ENCODE data around the gene SERTAD2. TPM values are rescaled to one million over a fixed set of nuclear protein-coding genes. Genes with fewer than 3 reads are reported as not detected.

SERTAD2 gene
- total and polyA plus RNA-seq, 2 experiments from 2014 or later: 6.2 to 6.4 TPM

DNA sequence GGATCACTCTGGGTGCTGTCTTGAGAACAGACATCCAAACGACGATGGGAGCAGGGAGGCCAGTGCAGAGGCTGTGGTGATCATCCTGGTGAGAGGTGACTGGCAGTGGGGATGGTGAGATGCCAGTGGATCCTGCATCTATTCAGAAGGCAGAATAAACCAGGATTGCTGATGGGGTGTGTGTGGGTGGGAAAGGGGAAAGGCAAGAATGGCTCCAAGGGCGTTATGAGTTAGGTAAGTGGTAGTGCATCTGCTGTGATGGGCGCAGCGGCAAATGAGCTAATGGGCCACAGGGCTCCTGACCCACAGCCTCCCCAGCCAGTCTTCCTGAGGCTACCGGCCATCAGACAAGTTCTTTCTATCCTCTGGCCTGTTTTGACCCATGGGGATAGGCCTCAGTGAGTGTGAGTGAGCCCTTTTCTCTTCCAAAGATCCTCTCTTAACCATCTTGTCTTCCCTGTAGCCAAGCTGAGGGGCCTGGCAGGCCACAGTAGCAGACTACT lies 29.6 kb downstream of the SERTAD2 start:
- Histone ChIP-seq H3F3A (replicated peaks; ENCODE audit: low read depth) (no peaks in the 10 kb centered on the region), H4K20me1 (replicated peaks; ENCODE audit: insufficient read depth) (no peaks in the 10 kb centered on the region), H2AFZ (no peak overlapping the region), H3K4me2 (no peak overlapping the region), H3K4me1 (ENCODE audit: insufficient read depth) (peaks cover 26% of the 10 kb centered on the region), H3K9me2 (ENCODE audit: insufficient read depth) (no peaks in the 10 kb centered on the region), H3K36me3 (ENCODE audit: insufficient read depth) (no peaks in the 10 kb centered on the region), H3K27me3 (ENCODE audit: insufficient read depth) (no peaks in the 10 kb centered on the region), H3K4me3 (no peak overlapping the region), H3K79me2 (replicated peaks; ENCODE audit: insufficient read depth) (no peaks in the 10 kb centered on the region), H3K27ac (ENCODE audit: low read depth) (no peak overlapping the region)
- no peak overlapping the region; the same call in 1 of the 2 replicates for H3K27ac Mint-ChIP-seq
- H3K36me3 Mint-ChIP-seq (ENCODE audit: low read depth): no peaks in the 10 kb centered on the region
- peaks cover 42% of the 10 kb centered on the region for H3K4me1 Mint-ChIP-seq
- ATAC-seq (no peak), DNase-seq (ENCODE audit: low spot score) (no peak)
- no peak for TF ChIP-seq NANOG (IDR thresholded peaks at IDR 0.05; ENCODE audit: borderline replicate concordance)
- TF ChIP-seq EZH2 (IDR thresholded peaks at IDR 0.05; ENCODE audit: low read depth, unreplicated experiment): no peak
- TF ChIP-seq POLR2AphosphoS5 (IDR thresholded peaks at IDR 0.05; ENCODE audit: low read depth): no peak
- TF ChIP-seq ZNF331 (CRISPR knock-in tag; IDR thresholded peaks at IDR 0.05; ENCODE audit: low read depth): no peak
- peaks cover 9% of the 10 kb centered on the region for H3K27me3 Mint-ChIP-seq (ENCODE audit: insufficient read depth, low read depth, poor library complexity)
- no peak overlapping the region for H3K4me3 Mint-ChIP-seq
- H3K9me3 Mint-ChIP-seq: no peaks in the 10 kb centered on the region

DNA sequence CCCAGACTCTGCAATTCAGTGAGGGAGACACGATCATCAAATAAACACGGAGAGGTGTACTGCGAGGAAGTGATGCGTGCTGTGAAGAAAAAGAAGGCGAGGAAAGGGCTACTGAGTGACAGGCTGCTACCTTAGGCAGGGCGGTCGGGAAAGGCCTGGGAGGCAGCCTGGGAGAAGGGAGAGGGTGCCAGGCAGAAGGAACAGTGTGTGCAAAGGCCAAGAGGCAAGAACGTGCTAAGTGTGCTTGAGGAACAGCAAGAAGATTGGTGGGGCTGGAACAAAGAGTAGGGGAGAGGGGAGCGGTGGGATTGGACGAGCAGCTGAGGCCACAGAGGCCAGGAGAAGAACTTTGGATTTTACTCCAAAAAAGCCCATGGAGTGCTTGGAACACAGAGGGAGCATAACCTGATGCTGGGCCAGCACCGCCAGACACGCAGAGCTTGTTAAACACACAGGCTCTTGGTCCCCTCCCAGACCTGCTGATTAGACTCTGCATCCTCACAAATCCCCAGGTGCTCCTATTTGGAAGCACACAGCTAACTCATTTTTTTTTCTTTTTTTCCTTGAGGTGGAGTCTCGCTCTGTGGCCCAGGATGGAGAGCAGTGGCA lies 30.4 kb downstream of the SERTAD2 start:
- no peaks in the 10 kb centered on the region for H3F3A ChIP-seq (replicated peaks; ENCODE audit: low read depth)
- DNase-seq (ENCODE audit: low spot score): no peak
- peaks cover 9% of the 10 kb centered on the region for H3K27me3 Mint-ChIP-seq (ENCODE audit: insufficient read depth, low read depth, poor library complexity)
- H3K27ac ChIP-seq (ENCODE audit: low read depth): no peak overlapping the region
- H3K4me3 Mint-ChIP-seq: no peak overlapping the region
- no peaks in the 10 kb centered on the region for H3K36me3 Mint-ChIP-seq (ENCODE audit: low read depth)
- H3K27me3 ChIP-seq (ENCODE audit: insufficient read depth): no peaks in the 10 kb centered on the region
- H2AFZ ChIP-seq: peak overlapping the region; percentile 18; the same call in 1 of the 2 replicates
- no peaks in the 10 kb centered on the region for H3K36me3 ChIP-seq (ENCODE audit: insufficient read depth)
- no peaks in the 10 kb centered on the region for H3K79me2 ChIP-seq (replicated peaks; ENCODE audit: insufficient read depth)
- H3K9me3 Mint-ChIP-seq: no peaks in the 10 kb centered on the region
- no peak overlapping the region for H3K27ac Mint-ChIP-seq
- H3K4me1 Mint-ChIP-seq: peaks cover 42% of the 10 kb centered on the region
- H3K9me2 ChIP-seq (ENCODE audit: insufficient read depth): no peaks in the 10 kb centered on the region
- H4K20me1 ChIP-seq (replicated peaks; ENCODE audit: insufficient read depth): no peaks in the 10 kb centered on the region
- H3K4me3 ChIP-seq: no peak overlapping the region
- peaks cover 26% of the 10 kb centered on the region for H3K4me1 ChIP-seq (ENCODE audit: insufficient read depth)
- no peak overlapping the region for H3K4me2 ChIP-seq
- ATAC-seq: no peak
- TF ChIP-seq POLR2AphosphoS5 (IDR thresholded peaks at IDR 0.05; ENCODE audit: low read depth): no peak
- no peak for TF ChIP-seq JUNB (IDR thresholded peaks at IDR 0.05; ENCODE audit: unreplicated experiment)
- TF ChIP-seq EZH2 (IDR thresholded peaks at IDR 0.05; ENCODE audit: low read depth, unreplicated experiment): no peak
- TF ChIP-seq ETS1 (IDR thresholded peaks at IDR 0.05): no peak
- TF ChIP-seq, protein P1, sequence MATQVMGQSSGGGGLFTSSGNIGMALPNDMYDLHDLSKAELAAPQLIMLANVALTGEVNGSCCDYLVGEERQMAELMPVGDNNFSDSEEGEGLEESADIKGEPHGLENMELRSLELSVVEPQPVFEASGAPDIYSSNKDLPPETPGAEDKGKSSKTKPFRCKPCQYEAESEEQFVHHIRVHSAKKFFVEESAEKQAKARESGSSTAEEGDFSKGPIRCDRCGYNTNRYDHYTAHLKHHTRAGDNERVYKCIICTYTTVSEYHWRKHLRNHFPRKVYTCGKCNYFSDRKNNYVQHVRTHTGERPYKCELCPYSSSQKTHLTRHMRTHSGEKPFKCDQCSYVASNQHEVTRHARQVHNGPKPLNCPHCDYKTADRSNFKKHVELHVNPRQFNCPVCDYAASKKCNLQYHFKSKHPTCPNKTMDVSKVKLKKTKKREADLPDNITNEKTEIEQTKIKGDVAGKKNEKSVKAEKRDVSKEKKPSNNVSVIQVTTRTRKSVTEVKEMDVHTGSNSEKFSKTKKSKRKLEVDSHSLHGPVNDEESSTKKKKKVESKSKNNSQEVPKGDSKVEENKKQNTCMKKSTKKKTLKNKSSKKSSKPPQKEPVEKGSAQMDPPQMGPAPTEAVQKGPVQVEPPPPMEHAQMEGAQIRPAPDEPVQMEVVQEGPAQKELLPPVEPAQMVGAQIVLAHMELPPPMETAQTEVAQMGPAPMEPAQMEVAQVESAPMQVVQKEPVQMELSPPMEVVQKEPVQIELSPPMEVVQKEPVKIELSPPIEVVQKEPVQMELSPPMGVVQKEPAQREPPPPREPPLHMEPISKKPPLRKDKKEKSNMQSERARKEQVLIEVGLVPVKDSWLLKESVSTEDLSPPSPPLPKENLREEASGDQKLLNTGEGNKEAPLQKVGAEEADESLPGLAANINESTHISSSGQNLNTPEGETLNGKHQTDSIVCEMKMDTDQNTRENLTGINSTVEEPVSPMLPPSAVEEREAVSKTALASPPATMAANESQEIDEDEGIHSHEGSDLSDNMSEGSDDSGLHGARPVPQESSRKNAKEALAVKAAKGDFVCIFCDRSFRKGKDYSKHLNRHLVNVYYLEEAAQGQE (IDR thresholded peaks at IDR 0.05; ENCODE audit: unreplicated experiment): no peak
- no peak for TF ChIP-seq NANOG (IDR thresholded peaks at IDR 0.05; ENCODE audit: borderline replicate concordance)
- no peak for TF ChIP-seq STAT1 (IDR thresholded peaks at IDR 0.05; ENCODE audit: unreplicated experiment)
- TF ChIP-seq ZNF331 (CRISPR knock-in tag; IDR thresholded peaks at IDR 0.05; ENCODE audit: low read depth): no peak
- TF ChIP-seq, protein P2, sequence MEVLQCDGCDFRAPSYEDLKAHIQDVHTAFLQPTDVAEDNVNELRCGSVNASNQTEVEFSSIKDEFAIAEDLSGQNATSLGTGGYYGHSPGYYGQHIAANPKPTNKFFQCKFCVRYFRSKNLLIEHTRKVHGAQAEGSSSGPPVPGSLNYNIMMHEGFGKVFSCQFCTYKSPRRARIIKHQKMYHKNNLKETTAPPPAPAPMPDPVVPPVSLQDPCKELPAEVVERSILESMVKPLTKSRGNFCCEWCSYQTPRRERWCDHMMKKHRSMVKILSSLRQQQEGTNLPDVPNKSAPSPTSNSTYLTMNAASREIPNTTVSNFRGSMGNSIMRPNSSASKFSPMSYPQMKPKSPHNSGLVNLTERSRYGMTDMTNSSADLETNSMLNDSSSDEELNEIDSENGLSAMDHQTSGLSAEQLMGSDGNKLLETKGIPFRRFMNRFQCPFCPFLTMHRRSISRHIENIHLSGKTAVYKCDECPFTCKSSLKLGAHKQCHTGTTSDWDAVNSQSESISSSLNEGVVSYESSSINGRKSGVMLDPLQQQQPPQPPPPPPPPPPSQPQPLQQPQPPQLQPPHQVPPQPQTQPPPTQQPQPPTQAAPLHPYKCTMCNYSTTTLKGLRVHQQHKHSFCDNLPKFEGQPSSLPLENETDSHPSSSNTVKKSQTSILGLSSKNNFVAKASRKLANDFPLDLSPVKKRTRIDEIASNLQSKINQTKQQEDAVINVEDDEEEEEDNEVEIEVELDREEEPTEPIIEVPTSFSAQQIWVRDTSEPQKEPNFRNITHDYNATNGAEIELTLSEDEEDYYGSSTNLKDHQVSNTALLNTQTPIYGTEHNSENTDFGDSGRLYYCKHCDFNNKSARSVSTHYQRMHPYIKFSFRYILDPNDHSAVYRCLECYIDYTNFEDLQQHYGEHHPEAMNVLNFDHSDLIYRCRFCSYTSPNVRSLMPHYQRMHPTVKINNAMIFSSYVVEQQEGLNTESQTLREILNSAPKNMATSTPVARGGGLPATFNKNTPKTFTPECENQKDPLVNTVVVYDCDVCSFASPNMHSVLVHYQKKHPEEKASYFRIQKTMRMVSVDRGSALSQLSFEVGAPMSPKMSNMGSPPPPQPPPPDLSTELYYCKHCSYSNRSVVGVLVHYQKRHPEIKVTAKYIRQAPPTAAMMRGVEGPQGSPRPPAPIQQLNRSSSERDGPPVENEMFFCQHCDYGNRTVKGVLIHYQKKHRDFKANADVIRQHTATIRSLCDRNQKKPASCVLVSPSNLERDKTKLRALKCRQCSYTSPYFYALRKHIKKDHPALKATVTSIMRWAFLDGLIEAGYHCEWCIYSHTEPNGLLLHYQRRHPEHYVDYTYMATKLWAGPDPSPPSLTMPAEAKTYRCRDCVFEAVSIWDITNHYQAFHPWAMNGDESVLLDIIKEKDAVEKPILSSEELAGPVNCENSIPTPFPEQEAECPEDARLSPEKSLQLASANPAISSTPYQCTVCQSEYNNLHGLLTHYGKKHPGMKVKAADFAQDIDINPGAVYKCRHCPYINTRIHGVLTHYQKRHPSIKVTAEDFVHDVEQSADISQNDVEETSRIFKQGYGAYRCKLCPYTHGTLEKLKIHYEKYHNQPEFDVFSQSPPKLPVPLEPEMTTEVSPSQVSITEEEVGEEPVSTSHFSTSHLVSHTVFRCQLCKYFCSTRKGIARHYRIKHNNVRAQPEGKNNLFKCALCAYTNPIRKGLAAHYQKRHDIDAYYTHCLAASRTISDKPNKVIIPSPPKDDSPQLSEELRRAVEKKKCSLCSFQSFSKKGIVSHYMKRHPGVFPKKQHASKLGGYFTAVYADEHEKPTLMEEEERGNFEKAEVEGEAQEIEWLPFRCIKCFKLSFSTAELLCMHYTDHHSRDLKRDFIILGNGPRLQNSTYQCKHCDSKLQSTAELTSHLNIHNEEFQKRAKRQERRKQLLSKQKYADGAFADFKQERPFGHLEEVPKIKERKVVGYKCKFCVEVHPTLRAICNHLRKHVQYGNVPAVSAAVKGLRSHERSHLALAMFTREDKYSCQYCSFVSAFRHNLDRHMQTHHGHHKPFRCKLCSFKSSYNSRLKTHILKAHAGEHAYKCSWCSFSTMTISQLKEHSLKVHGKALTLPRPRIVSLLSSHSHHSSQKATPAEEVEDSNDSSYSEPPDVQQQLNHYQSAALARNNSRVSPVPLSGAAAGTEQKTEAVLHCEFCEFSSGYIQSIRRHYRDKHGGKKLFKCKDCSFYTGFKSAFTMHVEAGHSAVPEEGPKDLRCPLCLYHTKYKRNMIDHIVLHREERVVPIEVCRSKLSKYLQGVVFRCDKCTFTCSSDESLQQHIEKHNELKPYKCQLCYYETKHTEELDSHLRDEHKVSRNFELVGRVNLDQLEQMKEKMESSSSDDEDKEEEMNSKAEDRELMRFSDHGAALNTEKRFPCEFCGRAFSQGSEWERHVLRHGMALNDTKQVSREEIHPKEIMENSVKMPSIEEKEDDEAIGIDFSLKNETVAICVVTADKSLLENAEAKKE (CRISPR knock-in tag; IDR thresholded peaks at IDR 0.05): no peak
- TF ChIP-seq EZH2phosphoT487 (IDR thresholded peaks at IDR 0.05; ENCODE audit: unreplicated experiment): no peak

All from GM23338 (cell line).